BJ (cell line): ENCODE measurements around the gene MREG. TPM values are rescaled to one million over a fixed set of nuclear protein-coding genes. Genes with fewer than 3 reads are reported as not detected.
"Not testable (repeated sequence)": the region's sequence is repeated elsewhere in the genome, so short reads cannot be mapped to it uniquely, and the experiment has no call there.

ENCODE experiments used
- CTCF ChIA-PET: fragments of 350-600 bp; formaldehyde crosslinking; extraction: SDS; loops from one replicate; lab custom pipeline; 2021; ENCODE audit warnings: antibody characterized with exemption, inconsistent platforms; lab: Yijun Ruan, JAX
- POLR2A ChIA-PET: fragments of 300-600 bp; sonication (Branson Sonifier 250); formaldehyde crosslinking; extraction: SDS; loops from one replicate; lab custom pipeline; 2021; ENCODE audit warnings: antibody characterized with exemption; lab: Charles Lee
- DNase-seq: peaks from one replicate; pipeline ENCODE4 v3.0.0-alpha.2; 2011; ENCODE audit warnings: low read depth
- H3K27me3 ChIP-seq: 2 replicates; pipeline ENCODE4 v1.6.0; 2011; ENCODE audit warnings: low read length; ENCODE audit not compliant: control insufficient read depth, insufficient read depth
- H3K36me3 ChIP-seq: 2 replicates; pipeline ENCODE4 v1.5.1; 2011; ENCODE audit warnings: low read length; ENCODE audit not compliant: control insufficient read depth, insufficient read depth
- H3K4me3 ChIP-seq: 2 replicates; pipeline ENCODE4 v1.5.1; 2011; ENCODE audit warnings: low read depth, mild to moderate bottlenecking, control low read depth, low read length
- CTCF ChIP-seq: IDR thresholded peaks from 2 replicates; pipeline ENCODE4 v1.5.1; 2011; ENCODE audit warnings: low read depth, mild to moderate bottlenecking, control low read depth, inconsistent platforms, low read length, moderate library complexity; ENCODE audit not compliant: insufficient read depth
- polyA plus RNA-seq: library from polyadenylated mRNA; depleted of rRNA; stranded (reverse); fragments of >200 nt; gene quantifications from 2 replicates; pipeline ENCODE4 v1.2.3, GENCODE V29; 2011

The MREG gene
- polyA plus RNA-seq, 1 experiment: 1.1 TPM

- no peaks in the 10 kb centered on the region for H3K27me3 ChIP-seq
- TF ChIP-seq CTCF: no peak
- H3K36me3 ChIP-seq: no peaks in the 10 kb centered on the region
- no peak for DNase-seq
- ChIA-PET CTCF (interaction anchor here (1.1 to 1.3 kb wide), 2 partner anchors 16 to 56 kb away, joined by 4 to 6 read pairs; no protein-coding TSS in a partner anchor), POLR2A (no interaction called here)
- no peak overlapping the region for H3K4me3 ChIP-seq
Observed at GRCh38 chr2:215966274-215966673, 47.1 kb downstream of the MREG start.

- TF ChIP-seq CTCF: no peak
- Histone ChIP-seq H3K36me3 (no peaks in the 10 kb centered on the region), H3K27me3 (no peaks in the 10 kb centered on the region), H3K4me3 (no peak overlapping the region)
- DNase-seq: no peak
- POLR2A ChIA-PET: no interaction called here
- CTCF ChIA-PET: interaction anchor here (1.1 to 1.3 kb wide), 3 partner anchors 10 to 57 kb away, joined by 3 to 6 read pairs (median 4); no protein-coding TSS in a partner anchor
Observed at GRCh38 chr2:215965532-215966165, 47.7 kb downstream of the MREG start.

GRCh38 chr2:215961981-215962380, 51.4 kb downstream of the MREG start:
- no peak overlapping the region for H3K4me3 ChIP-seq
- no peak for TF ChIP-seq CTCF
- no peak for DNase-seq
- ChIA-PET POLR2A (no interaction called here), CTCF (interaction anchor here (1.1 kb wide), 1 partner anchor 61 kb away, joined by 3 read pairs; no protein-coding TSS in a partner anchor)
- H3K36me3 ChIP-seq: no peaks in the 10 kb centered on the region
- no peaks in the 10 kb centered on the region for H3K27me3 ChIP-seq

GRCh38 chr2:215958257-215958656, 55.1 kb downstream of the MREG start:
- CTCF ChIA-PET: interaction anchor here (1.1 to 1.5 kb wide), 2 partner anchors 8 to 63 kb away, joined by 3 to 8 read pairs; no protein-coding TSS in a partner anchor
- no peak for TF ChIP-seq CTCF
- POLR2A ChIA-PET: no interaction called here

GRCh38 chr2:215957354-215958122, 55.8 kb downstream of the MREG start:
- H3K36me3 ChIP-seq, DNase-seq, H3K27me3 ChIP-seq, CTCF ChIA-PET, H3K4me3 ChIP-seq, POLR2A ChIA-PET: not testable (repeated sequence)

More at GRCh38 chr2:215958257-215958656, 55.1 kb downstream of the MREG start:
- no peaks in the 10 kb centered on the region for H3K27me3 ChIP-seq
- H3K36me3 ChIP-seq: no peaks in the 10 kb centered on the region
- no peak overlapping the region for H3K4me3 ChIP-seq
- peak; percentile 63 for DNase-seq
